WTC11 (cell line): ENCODE data around the gene SRD5A2. TPM values are rescaled to one million over a fixed set of nuclear protein-coding genes. Genes with fewer than 3 reads are reported as not detected.

ENCODE experiments used
- ATAC-seq: fragments of 200-7000 bp; cut with Tn5 transposase; 2 replicates; pipeline ENCODE4 v1.10.0; 2021; ENCODE audit warnings: mild to moderate bottlenecking, moderate library complexity
- CTCF ChIA-PET: fragments of 300-600 bp; sonication (Branson Sonifier 250); formaldehyde crosslinking; loops from one replicate; lab custom pipeline; 2021; ENCODE audit warnings: antibody characterized with exemption; lab: Charles Lee
- POLR2A ChIA-PET: fragments of 350-600 bp; sonication (Branson Sonifier 250); formaldehyde crosslinking; loops from one replicate; lab custom pipeline; 2021; ENCODE audit warnings: antibody characterized with exemption; lab: Charles Lee
- DNase-seq: peaks from one replicate; pipeline ENCODE4 v3.0.0; 2021; ENCODE audit warnings: low spot score
- H3K27ac Mint-ChIP-seq: 2 replicates; pipeline ENCODE4 v1.8.0; 2021; ENCODE audit warnings: mixed read lengths
- H3K27me3 Mint-ChIP-seq: 2 replicates; pipeline ENCODE4 v1.8.0; 2021; ENCODE audit warnings: low read depth, mild to moderate bottlenecking, moderate library complexity, mixed read lengths
- H3K36me3 Mint-ChIP-seq: 2 replicates; pipeline ENCODE4 v1.8.0; 2021; ENCODE audit warnings: mixed read lengths
- H3K4me1 Mint-ChIP-seq: 2 replicates; pipeline ENCODE4 v1.8.0; 2022; ENCODE audit warnings: mixed read lengths
- H3K4me3 Mint-ChIP-seq: 2 replicates; pipeline ENCODE4 v1.8.0; 2021; ENCODE audit warnings: mild to moderate bottlenecking, moderate library complexity, mixed read lengths
- H3K9me3 Mint-ChIP-seq: 2 replicates; pipeline ENCODE4 v1.8.0; 2021; ENCODE audit warnings: mixed read lengths
- AR ChIP-seq: fragments of 250-450 bp; sonication (Bioruptor Pico); IDR thresholded peaks from 2 replicates; pipeline ENCODE4 v1.9.0; 2021; ENCODE audit warnings: mild to moderate bottlenecking
- CREM ChIP-seq: sonication (generic); formaldehyde crosslinking; IDR thresholded peaks from 2 replicates; pipeline ENCODE4 v1.8.1; 2022; ENCODE audit warnings: mild to moderate bottlenecking, missing genetic modification reagents, moderate library complexity
- E2F4 ChIP-seq: sonication (generic); formaldehyde crosslinking; IDR thresholded peaks from 2 replicates; pipeline ENCODE4 v1.8.1; 2022; ENCODE audit warnings: low read depth, mild to moderate bottlenecking, moderate library complexity, missing genetic modification reagents, borderline replicate concordance
- ERG ChIP-seq: fragments of 250-450 bp; sonication (Bioruptor Pico); IDR thresholded peaks from 2 replicates; pipeline ENCODE4 v1.8.0; 2021; ENCODE audit warnings: mild to moderate bottlenecking
- FOXJ3 ChIP-seq: sonication (generic); formaldehyde crosslinking; IDR thresholded peaks from 2 replicates; pipeline ENCODE4 v1.9.0; 2021; ENCODE audit warnings: missing genetic modification reagents, mild to moderate bottlenecking, borderline replicate concordance
- FOXP4 ChIP-seq: sonication (generic); formaldehyde crosslinking; IDR thresholded peaks from 2 replicates; pipeline ENCODE4 v1.8.0; 2022; ENCODE audit warnings: mild to moderate bottlenecking, missing genetic modification reagents
- HMGXB4 ChIP-seq: sonication (generic); formaldehyde crosslinking; IDR thresholded peaks from 2 replicates; pipeline ENCODE4 v1.8.1; 2023; ENCODE audit warnings: mild to moderate bottlenecking, moderate library complexity, missing genetic modification reagents
- RELA ChIP-seq: sonication (generic); formaldehyde crosslinking; IDR thresholded peaks from 2 replicates; pipeline ENCODE4 v1.8.1; 2022; ENCODE audit warnings: missing genetic modification reagents, mild to moderate bottlenecking, borderline replicate concordance
- SMAD4 ChIP-seq: sonication (generic); formaldehyde crosslinking; IDR thresholded peaks from 2 replicates; pipeline ENCODE4 v1.8.0; 2022; ENCODE audit warnings: mild to moderate bottlenecking, missing genetic modification reagents
- TCF7 ChIP-seq: sonication (generic); formaldehyde crosslinking; IDR thresholded peaks from 2 replicates; pipeline ENCODE4 v1.8.0; 2022; ENCODE audit warnings: mild to moderate bottlenecking, low read depth, missing genetic modification reagents, moderate library complexity
- TEAD1 ChIP-seq: sonication (generic); formaldehyde crosslinking; IDR thresholded peaks from 2 replicates; pipeline ENCODE4 v1.8.0; 2022; ENCODE audit warnings: mild to moderate bottlenecking, missing genetic modification reagents
- ZMAT4 ChIP-seq: fragments of 250-450 bp; sonication (Bioruptor Pico); IDR thresholded peaks from 2 replicates; pipeline ENCODE4 v1.9.0; 2021; ENCODE audit warnings: mild to moderate bottlenecking
- ZNF416 ChIP-seq: fragments of 250-450 bp; sonication (Bioruptor Pico); IDR thresholded peaks from 2 replicates; pipeline ENCODE4 v1.9.0; 2021; ENCODE audit warnings: mild to moderate bottlenecking, inconsistent platforms
- total RNA-seq: library from RNA; stranded (reverse); gene quantifications from 3 replicates; pipeline ENCODE4 v1.2.3, GENCODE V29; 2021
- TF ChIP-seq, protein P1 (sequence below): fragments of 250-450 bp; sonication (Bioruptor Pico); conservative IDR thresholded peaks from 2 replicates; pipeline ENCODE4 v1.9.0; 2021; ENCODE audit warnings: mild to moderate bottlenecking
- TF ChIP-seq, protein P2 (sequence below): sonication (generic); formaldehyde crosslinking; IDR thresholded peaks from 2 replicates; pipeline ENCODE4 v1.8.0; 2022; ENCODE audit warnings: mild to moderate bottlenecking, missing genetic modification reagents
- TF ChIP-seq, protein P3 (sequence below): sonication (generic); formaldehyde crosslinking; IDR thresholded peaks from 2 replicates; pipeline ENCODE4 v1.8.0; 2022; ENCODE audit warnings: mild to moderate bottlenecking, missing genetic modification reagents
- TF ChIP-seq, protein P4 (sequence below): sonication (generic); formaldehyde crosslinking; IDR thresholded peaks from 2 replicates; pipeline ENCODE4 v1.8.1; 2022; ENCODE audit warnings: mild to moderate bottlenecking, moderate library complexity, missing genetic modification reagents

SRD5A2 gene
- total RNA-seq, 1 experiment from 2014 or later: 0.07 TPM

- peaks cover 86% of the 10 kb centered on the region for H3K9me3 Mint-ChIP-seq
Measured at GRCh38 chr2:31598694-31599093, 18.0 kb upstream of the SRD5A2 start.

More at GRCh38 chr2:31598694-31599093, 18.0 kb upstream of the SRD5A2 start:
- Mint-ChIP-seq H3K27ac (no peak overlapping the region), H3K4me1 (no peaks in the 10 kb centered on the region), H3K4me3 (no peak overlapping the region), H3K27me3 (peaks cover 14% of the 10 kb centered on the region), H3K36me3 (peaks cover 13% of the 10 kb centered on the region)
- ChIA-PET CTCF (no interaction called here), POLR2A (no interaction called here)
- TF ChIP-seq ERG (CRISPR knock-in tag): no peak
- TF ChIP-seq TCF7 (CRISPR knock-in tag): no peak
- TF ChIP-seq TEAD1: no peak
- TF ChIP-seq, protein P1, sequence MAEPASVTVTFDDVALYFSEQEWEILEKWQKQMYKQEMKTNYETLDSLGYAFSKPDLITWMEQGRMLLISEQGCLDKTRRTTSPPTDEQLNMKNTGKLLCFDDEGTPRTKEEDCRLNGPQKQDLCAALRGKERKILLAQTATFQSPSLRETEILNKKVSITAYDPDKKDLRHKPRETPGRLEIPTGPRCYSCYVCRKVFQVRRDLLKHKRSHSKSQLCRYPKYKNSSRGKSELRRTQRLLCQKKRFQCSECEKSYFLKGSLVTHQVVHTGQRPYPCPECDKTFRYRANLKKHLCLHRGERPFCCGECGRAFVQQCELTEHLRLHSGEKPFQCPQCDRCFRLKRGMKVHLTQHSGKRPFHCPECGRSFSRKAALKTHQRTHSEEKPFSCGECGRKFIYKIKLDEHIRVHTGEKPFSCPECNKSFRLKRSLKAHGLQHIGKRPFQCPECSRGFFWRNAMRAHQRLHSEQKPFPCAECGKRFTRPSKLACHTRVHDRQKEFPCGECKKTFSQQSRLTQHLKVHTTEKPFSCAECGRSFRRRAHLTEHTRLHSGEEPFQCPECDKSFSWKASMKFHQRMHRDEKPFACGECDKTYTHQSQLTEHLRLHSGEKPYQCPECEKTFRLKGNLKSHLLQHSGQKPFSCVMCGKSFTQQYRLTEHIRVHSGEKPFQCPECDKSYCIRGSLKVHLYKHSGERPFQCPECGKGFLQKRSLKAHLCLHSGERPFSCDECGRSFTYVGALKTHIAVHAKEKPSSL (CRISPR knock-in tag): no peak
- TF ChIP-seq E2F4 (CRISPR knock-in tag): no peak
- TF ChIP-seq RELA (CRISPR knock-in tag): no peak
- TF ChIP-seq HMGXB4: no peak
- TF ChIP-seq ZMAT4 (CRISPR knock-in tag): no peak
- TF ChIP-seq, protein P2, sequence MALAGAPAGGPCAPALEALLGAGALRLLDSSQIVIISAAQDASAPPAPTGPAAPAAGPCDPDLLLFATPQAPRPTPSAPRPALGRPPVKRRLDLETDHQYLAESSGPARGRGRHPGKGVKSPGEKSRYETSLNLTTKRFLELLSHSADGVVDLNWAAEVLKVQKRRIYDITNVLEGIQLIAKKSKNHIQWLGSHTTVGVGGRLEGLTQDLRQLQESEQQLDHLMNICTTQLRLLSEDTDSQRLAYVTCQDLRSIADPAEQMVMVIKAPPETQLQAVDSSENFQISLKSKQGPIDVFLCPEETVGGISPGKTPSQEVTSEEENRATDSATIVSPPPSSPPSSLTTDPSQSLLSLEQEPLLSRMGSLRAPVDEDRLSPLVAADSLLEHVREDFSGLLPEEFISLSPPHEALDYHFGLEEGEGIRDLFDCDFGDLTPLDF (CRISPR knock-in tag): no peak
- TF ChIP-seq, protein P3, sequence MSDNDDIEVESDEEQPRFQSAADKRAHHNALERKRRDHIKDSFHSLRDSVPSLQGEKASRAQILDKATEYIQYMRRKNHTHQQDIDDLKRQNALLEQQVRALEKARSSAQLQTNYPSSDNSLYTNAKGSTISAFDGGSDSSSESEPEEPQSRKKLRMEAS (CRISPR knock-in tag): no peak
- TF ChIP-seq FOXP4 (CRISPR knock-in tag): no peak
- TF ChIP-seq ZNF416: no peak
- no peak for TF ChIP-seq FOXJ3 (CRISPR knock-in tag)
- no peak for TF ChIP-seq AR (CRISPR knock-in tag)
- no peak for TF ChIP-seq SMAD4
- TF ChIP-seq CREM: no peak
- TF ChIP-seq, protein P4, sequence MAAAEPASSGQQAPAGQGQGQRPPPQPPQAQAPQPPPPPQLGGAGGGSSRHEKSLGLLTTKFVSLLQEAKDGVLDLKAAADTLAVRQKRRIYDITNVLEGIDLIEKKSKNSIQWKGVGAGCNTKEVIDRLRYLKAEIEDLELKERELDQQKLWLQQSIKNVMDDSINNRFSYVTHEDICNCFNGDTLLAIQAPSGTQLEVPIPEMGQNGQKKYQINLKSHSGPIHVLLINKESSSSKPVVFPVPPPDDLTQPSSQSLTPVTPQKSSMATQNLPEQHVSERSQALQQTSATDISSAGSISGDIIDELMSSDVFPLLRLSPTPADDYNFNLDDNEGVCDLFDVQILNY (CRISPR knock-in tag): no peak
- ATAC-seq: no peak
- DNase-seq: no peak
